Mucosa of descending colon (tissue), 3 donors: ENCODE results near the gene RNF121. TPM values are rescaled to one million over a fixed set of nuclear protein-coding genes. Genes with fewer than 3 reads are reported as not detected.

Source experiments
- ATAC-seq: fragments of 200-7000 bp; cut with Tn5 transposase; one replicate; pipeline ENCODE4 v1.9.1; 2020; ENCODE audit warnings: mild to moderate bottlenecking, moderate library complexity
- DNase-seq, 3 donors: peaks; one replicate each; pipeline ENCODE4 v3.0.0-alpha.2; 2020
- H3K36me3 ChIP-seq: fragments of 200-600 bp; one replicate; pipeline ENCODE4 v1.8.0; 2021; ENCODE audit warnings: low read depth, mild to moderate bottlenecking
- H3K4me1 ChIP-seq: fragments of 200-600 bp; one replicate; pipeline ENCODE4 v1.8.0; 2021; ENCODE audit warnings: low read depth, mild to moderate bottlenecking
- H3K4me3 ChIP-seq: fragments of 200-600 bp; one replicate; pipeline ENCODE4 v1.8.0; 2021; ENCODE audit warnings: mild to moderate bottlenecking
- H3K9me3 ChIP-seq: fragments of 200-600 bp; one replicate; pipeline ENCODE4 v1.8.0; 2021; ENCODE audit warnings: mild to moderate bottlenecking
- intact Hi-C, 2 donors: fragments of 100-400 bp; cut with DNase I in 1 of 2; cut with micrococcal nuclease in 1 of 2; formaldehyde crosslinking; loops; one replicate each; pipeline versions ENCODE4 v1.11.0 to v1.11.1; 2022; cut with DNase I, micrococcal nuclease
- total RNA-seq, 3 donors: library from RNA; stranded (reverse); fragmentation: NEBNext Ultra II Directional in 2 of 3; extraction: Animal tissue kit (Norgen Biotek cat#: 25700) in 2 of 3; gene quantifications; one replicate each; pipeline versions ENCODE4 v1.2.1 to v1.2.4, GENCODE V29; 2021 to 2023
- TF ChIP-seq, protein P1 (sequence below): fragments of 200-600 bp; IDR thresholded peaks from one replicate; pipeline ENCODE4 v1.8.0; 2022; ENCODE audit warnings: antibody characterized with exemption, mild to moderate bottlenecking
- donor health status: DM: no; HTN: no; CAD: no; lungs with moderate emphysema.
- donor health status: DM: no; HTN: no; CAD: no.
- donor health status: DM: no; HTN: yes; CAD: no.

The RNF121 gene
- total RNA-seq, 3 donors from 2014 or later, result 37.0 to 41.0 (median 37.4) TPM

DNA sequence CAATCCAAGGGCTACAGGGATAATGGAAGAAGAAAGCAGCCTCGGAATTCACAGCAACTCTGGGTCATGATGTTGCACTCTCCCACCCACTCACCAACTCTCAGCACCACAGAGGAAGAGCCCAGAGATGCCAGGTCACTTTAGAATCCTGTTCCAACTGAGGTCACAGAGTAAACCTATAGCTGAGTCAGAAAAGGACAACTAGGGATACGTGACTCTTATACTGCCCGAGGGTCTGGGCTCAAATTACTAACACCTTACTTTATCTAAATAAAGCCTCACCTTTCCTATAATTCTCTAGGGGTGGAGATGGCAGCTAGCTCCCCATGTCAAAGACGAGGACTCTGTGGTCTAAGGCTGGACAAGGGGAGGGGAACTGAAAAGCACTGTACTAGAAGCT, 94.5 kb downstream of the RNF121 start:
- intact Hi-C loops, result loop anchor here in 1 of 2 donors (5.0 kb wide), 1 partner anchor 69 kb away; no protein-coding TSS in a partner anchor
- TF ChIP-seq, protein P1, sequence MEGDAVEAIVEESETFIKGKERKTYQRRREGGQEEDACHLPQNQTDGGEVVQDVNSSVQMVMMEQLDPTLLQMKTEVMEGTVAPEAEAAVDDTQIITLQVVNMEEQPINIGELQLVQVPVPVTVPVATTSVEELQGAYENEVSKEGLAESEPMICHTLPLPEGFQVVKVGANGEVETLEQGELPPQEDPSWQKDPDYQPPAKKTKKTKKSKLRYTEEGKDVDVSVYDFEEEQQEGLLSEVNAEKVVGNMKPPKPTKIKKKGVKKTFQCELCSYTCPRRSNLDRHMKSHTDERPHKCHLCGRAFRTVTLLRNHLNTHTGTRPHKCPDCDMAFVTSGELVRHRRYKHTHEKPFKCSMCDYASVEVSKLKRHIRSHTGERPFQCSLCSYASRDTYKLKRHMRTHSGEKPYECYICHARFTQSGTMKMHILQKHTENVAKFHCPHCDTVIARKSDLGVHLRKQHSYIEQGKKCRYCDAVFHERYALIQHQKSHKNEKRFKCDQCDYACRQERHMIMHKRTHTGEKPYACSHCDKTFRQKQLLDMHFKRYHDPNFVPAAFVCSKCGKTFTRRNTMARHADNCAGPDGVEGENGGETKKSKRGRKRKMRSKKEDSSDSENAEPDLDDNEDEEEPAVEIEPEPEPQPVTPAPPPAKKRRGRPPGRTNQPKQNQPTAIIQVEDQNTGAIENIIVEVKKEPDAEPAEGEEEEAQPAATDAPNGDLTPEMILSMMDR, result no peak
- no peak overlapping the region for H3K4me3 ChIP-seq
- H3K4me1 ChIP-seq, result peaks cover 8% of the 10 kb centered on the region
- no peaks in the 10 kb centered on the region for H3K9me3 ChIP-seq
- ATAC-seq, result no peak
- peaks cover 40% of the 10 kb centered on the region for H3K36me3 ChIP-seq
- no peak for DNase-seq

DNA sequence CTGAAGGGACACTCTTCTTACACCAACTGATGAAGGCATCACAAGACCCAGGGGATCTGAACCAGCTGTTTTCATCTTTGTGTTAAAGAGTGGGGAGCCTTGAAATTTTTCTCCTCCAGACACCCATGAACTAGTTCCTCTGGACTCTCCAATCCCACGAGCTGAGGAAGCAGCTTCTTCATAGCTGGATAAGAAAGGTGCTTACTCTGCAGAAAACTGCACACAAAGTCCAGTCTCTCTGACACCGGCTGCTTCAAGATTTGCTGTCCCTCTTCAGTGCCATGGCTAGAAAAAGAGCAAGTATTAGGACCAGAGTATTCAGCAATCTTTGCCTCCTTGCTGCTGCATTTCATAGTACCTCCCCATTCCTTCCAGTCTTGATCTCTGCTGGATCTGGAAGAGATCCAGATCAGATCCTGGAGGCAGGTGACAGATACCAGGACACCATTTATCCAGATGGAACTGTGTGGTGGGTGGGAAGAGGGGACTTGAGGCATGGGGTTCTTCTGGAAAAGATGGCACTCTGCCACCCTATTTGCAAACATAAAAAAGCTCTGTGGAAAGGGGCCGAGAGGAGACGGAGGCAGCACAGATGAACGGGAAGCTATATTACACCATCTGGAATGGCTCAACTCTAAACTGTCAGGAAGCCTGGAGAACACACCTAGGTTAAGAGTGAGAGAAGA, 95.4 kb downstream of the RNF121 start:
- ATAC-seq, result no peak
- intact Hi-C loops, result loop anchor here (2.0 to 5.0 kb wide), 2 partner anchors 67 to 68 kb away; no protein-coding TSS in a partner anchor
- H3K4me1 ChIP-seq, result peaks cover 8% of the 10 kb centered on the region
- no peak for DNase-seq
- H3K36me3 ChIP-seq, result peaks cover 32% of the 10 kb centered on the region
- TF ChIP-seq, protein P1, result no peak
- H3K9me3 ChIP-seq, result no peaks in the 10 kb centered on the region
- H3K4me3 ChIP-seq, result no peak overlapping the region

DNA sequence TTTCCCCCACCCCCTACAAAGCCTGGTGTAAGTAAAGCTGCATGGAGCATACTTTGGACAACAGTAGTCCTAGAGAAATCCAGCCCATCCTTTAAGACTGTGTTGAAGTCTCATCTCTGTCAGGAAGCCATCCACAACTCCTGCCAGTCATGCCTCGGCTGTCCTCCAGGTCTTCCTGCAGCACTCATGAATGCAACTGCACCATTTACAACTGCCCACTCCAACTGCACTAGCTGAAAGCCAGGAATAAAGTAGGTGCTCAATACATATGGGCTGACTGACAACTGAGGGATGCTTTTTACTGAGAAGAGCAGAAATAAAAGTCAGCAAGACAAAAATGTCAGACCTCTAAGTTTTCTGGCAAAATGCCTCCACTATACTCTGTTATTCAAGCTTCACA, 97.2 kb downstream of the RNF121 start:
- intact Hi-C loops, result no loop called here
- H3K4me1 ChIP-seq, result peaks cover 20% of the 10 kb centered on the region

DNA sequence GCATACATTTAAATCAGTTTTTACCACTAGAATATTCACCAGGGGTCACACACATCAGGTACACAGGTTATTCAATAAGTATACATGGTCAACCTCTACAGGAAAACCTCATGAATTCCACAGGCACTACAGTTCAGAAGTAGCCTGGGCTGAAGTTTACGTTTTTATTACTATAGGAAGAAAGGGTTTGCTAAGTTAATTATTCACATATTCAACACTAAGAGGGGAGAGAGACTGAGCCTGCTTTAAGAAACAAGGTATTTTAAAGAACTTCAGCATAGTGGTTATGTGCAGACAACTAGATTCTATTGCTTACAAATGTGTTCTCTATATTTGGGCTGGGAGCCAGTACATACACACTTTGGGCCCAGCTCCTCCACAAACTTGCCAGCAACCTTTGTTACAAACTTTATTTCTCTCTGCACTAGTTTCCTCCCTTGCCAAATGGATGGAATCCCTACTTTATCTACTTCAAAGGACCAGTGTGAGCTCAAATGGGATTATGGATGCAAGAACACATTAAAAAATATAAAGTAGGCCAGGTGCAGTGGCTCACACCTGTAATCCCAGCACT, 101.7 kb downstream of the RNF121 start:
- no peaks in the 10 kb centered on the region for H3K9me3 ChIP-seq
- TF ChIP-seq, protein P1, result no peak
- ATAC-seq (peak; percentile 80), DNase-seq (no peak)
- H3K4me1 ChIP-seq, result peaks cover 27% of the 10 kb centered on the region
- no peak overlapping the region for H3K4me3 ChIP-seq
- no peaks in the 10 kb centered on the region for H3K36me3 ChIP-seq
- intact Hi-C loops, result no loop called here

More for the DNA sequence above, 97.2 kb downstream of the RNF121 start:
- DNase-seq (no peak), ATAC-seq (no peak)
- TF ChIP-seq, protein P1, result no peak
- H3K9me3 ChIP-seq, result no peaks in the 10 kb centered on the region
- no peak overlapping the region for H3K4me3 ChIP-seq
- peaks cover 16% of the 10 kb centered on the region for H3K36me3 ChIP-seq

DNA sequence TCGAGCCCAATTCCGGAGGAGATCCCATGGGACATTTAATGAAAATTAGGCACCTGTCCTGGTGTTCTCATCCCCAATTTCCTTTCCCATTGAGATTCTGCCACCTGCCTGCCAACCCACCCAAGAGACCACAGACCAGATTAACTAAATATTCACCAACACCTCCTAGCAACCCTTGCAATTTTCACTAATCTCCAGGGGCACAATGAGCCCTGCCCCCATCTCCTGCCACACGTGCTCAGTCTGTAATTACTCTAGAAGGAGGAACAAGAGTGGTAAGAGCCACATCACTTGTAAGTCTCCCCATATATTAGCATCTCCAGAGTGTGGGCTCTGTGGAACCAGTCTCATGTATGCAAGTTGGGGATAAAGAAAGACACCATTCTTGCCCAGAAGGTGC, 107.8 kb downstream of the RNF121 start:
- Histone ChIP-seq H3K36me3 (no peaks in the 10 kb centered on the region), H3K4me3 (no peak overlapping the region), H3K4me1 (peaks cover 35% of the 10 kb centered on the region), H3K9me3 (no peaks in the 10 kb centered on the region)
- intact Hi-C loops, result no loop called here
- DNase-seq (no peak), ATAC-seq (no peak)
- TF ChIP-seq, protein P1, result no peak
